PC-9 (cell line): ENCODE data around the gene KCNG1.

Experiments
- CTCF ChIP-seq: fragments of 200-600 bp; sonication (generic); conservative IDR thresholded peaks from 2 replicates; pipeline ENCODE4 v1.6.1; 2017; ENCODE audit warnings: mixed run types, antibody characterized with exemption, mild to moderate bottlenecking, moderate library complexity
- EZH2 ChIP-seq: fragments of 200-600 bp; sonication (generic); IDR thresholded peaks from 2 replicates; pipeline ENCODE4 v1.8.0; 2017; ENCODE audit warnings: antibody characterized with exemption, low read depth

DNA sequence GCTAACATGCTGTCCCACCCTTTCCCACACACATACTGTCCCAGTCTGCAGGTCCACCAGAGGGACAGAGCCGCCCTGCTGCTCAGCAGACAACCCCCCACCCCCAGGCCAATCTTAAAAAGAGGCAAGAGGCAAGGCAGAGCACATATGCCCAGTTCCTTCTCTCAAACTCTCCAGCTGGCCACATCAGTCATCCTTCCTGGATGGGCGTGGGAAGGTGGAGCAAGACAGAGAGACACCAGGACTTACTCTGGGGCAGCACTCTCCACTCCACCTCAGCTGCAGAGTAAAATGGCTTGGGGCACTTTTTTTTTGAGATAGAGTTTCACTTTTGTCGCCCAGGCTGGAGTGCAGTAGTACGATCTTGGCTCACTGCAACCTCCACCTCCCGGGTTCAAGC lies 53.5 kb downstream of the KCNG1 start:
- no peak for TF ChIP-seq CTCF
- TF ChIP-seq EZH2: no peak
